Neural cell (in vitro differentiated cells): ENCODE measurements around the gene MAMLD1.

ENCODE experiments used
- EZH2 ChIP-seq: fragments of 200-600, 300-800 bp; shearing (Covaris generic), sonication (generic); IDR thresholded peaks from 2 replicates; pipeline ENCODE4 v1.6.1; 2014; ENCODE audit warnings: antibody characterized with exemption, low read length, borderline replicate concordance, mild to moderate bottlenecking; ENCODE audit not compliant: insufficient read depth, poor library complexity, severe bottlenecking
- RAD21 ChIP-seq: fragments of 450-650 bp; conservative IDR thresholded peaks from 2 replicates; pipeline ENCODE4 v1.6.1; 2014; ENCODE audit warnings: antibody characterized with exemption, mild to moderate bottlenecking, moderate library complexity
- TF ChIP-seq, protein P1 (sequence below): fragments of 450-650 bp; IDR thresholded peaks from 2 replicates; pipeline ENCODE4 v1.5.1; 2014; ENCODE audit warnings: antibody characterized with exemption, mild to moderate bottlenecking, moderate library complexity; ENCODE audit not compliant: poor library complexity, severe bottlenecking
- TF ChIP-seq, protein P2 (sequence below): IDR thresholded peaks from 2 replicates; pipeline ENCODE4 v1.6.1; 2012; ENCODE audit warnings: borderline replicate concordance

DNA sequence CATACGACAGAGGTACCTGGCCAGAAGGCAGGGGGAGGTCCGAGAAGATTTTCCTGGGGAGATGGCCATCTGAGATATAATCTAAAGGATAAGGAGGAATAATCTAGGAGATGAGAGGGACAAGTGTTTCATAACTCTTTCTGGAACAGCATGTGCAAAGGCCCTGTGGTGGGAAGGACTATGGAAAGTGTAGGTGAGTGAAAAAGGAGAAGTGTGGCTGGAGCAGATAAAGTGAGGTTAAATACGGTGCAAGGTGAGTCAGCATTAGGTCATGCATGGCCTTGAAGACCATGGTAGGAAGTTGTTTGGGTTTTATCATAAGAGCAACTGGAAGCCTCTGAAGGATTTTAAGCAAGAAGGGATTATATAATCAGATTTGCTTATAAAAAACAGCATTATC, 170.7 kb downstream of the MAMLD1 start:
- TF ChIP-seq, protein P1, sequence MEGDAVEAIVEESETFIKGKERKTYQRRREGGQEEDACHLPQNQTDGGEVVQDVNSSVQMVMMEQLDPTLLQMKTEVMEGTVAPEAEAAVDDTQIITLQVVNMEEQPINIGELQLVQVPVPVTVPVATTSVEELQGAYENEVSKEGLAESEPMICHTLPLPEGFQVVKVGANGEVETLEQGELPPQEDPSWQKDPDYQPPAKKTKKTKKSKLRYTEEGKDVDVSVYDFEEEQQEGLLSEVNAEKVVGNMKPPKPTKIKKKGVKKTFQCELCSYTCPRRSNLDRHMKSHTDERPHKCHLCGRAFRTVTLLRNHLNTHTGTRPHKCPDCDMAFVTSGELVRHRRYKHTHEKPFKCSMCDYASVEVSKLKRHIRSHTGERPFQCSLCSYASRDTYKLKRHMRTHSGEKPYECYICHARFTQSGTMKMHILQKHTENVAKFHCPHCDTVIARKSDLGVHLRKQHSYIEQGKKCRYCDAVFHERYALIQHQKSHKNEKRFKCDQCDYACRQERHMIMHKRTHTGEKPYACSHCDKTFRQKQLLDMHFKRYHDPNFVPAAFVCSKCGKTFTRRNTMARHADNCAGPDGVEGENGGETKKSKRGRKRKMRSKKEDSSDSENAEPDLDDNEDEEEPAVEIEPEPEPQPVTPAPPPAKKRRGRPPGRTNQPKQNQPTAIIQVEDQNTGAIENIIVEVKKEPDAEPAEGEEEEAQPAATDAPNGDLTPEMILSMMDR, result no peak
- TF ChIP-seq EZH2 (no peak), RAD21 (no peak)
- TF ChIP-seq, protein P2, sequence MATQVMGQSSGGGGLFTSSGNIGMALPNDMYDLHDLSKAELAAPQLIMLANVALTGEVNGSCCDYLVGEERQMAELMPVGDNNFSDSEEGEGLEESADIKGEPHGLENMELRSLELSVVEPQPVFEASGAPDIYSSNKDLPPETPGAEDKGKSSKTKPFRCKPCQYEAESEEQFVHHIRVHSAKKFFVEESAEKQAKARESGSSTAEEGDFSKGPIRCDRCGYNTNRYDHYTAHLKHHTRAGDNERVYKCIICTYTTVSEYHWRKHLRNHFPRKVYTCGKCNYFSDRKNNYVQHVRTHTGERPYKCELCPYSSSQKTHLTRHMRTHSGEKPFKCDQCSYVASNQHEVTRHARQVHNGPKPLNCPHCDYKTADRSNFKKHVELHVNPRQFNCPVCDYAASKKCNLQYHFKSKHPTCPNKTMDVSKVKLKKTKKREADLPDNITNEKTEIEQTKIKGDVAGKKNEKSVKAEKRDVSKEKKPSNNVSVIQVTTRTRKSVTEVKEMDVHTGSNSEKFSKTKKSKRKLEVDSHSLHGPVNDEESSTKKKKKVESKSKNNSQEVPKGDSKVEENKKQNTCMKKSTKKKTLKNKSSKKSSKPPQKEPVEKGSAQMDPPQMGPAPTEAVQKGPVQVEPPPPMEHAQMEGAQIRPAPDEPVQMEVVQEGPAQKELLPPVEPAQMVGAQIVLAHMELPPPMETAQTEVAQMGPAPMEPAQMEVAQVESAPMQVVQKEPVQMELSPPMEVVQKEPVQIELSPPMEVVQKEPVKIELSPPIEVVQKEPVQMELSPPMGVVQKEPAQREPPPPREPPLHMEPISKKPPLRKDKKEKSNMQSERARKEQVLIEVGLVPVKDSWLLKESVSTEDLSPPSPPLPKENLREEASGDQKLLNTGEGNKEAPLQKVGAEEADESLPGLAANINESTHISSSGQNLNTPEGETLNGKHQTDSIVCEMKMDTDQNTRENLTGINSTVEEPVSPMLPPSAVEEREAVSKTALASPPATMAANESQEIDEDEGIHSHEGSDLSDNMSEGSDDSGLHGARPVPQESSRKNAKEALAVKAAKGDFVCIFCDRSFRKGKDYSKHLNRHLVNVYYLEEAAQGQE, result no peak
